Uterus (tissue), 2 donors: ENCODE data around the gene SNAPIN.

ENCODE experiments used
- POLR2A ChIP-seq, 2 donors: fragments of 450-650 bp; IDR thresholded peaks; one replicate each; pipeline ENCODE4 v1.6.1; 2016; ENCODE audit warnings: antibody characterized with exemption in 2 of 2, mild to moderate bottlenecking in 1 of 2, moderate library complexity in 1 of 2
- TF ChIP-seq, protein P1 (sequence below), 4 experiments: fragments of 200-600 bp in 2 of 4; fragments of 450-650 bp in 2 of 4; sonication (generic) in 2 of 4; IDR thresholded peaks; one replicate each; pipeline ENCODE4 v1.5.1; 2016 to 2019; ENCODE audit warnings: antibody characterized with exemption in 4 of 4, mild to moderate bottlenecking in 2 of 4, moderate library complexity in 1 of 4

DNA sequence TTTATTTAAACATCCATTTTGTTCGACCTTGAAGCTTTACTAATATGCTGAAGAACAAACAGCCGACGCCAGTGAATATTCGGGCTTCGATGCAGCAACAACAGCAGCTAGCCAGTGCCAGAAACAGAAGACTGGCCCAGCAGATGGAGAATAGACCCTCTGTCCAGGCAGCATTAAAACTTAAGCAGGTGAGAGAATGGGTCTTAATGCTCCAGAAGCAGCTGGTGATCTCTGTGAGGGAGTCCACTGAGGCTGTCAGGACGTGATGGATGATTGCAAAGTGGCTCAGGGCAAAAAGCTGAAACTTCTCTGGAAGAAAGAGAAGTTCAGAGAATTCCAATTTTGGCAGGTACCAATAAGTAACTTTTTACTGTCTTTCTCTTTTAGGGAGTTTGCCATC is 20.2 kb upstream of the SNAPIN start:
- TF ChIP-seq, protein P1, sequence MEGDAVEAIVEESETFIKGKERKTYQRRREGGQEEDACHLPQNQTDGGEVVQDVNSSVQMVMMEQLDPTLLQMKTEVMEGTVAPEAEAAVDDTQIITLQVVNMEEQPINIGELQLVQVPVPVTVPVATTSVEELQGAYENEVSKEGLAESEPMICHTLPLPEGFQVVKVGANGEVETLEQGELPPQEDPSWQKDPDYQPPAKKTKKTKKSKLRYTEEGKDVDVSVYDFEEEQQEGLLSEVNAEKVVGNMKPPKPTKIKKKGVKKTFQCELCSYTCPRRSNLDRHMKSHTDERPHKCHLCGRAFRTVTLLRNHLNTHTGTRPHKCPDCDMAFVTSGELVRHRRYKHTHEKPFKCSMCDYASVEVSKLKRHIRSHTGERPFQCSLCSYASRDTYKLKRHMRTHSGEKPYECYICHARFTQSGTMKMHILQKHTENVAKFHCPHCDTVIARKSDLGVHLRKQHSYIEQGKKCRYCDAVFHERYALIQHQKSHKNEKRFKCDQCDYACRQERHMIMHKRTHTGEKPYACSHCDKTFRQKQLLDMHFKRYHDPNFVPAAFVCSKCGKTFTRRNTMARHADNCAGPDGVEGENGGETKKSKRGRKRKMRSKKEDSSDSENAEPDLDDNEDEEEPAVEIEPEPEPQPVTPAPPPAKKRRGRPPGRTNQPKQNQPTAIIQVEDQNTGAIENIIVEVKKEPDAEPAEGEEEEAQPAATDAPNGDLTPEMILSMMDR (IDR thresholded peaks at IDR 0.05), result no peak
- no peak for TF ChIP-seq POLR2A (IDR thresholded peaks at IDR 0.05)
